WERI-Rb-1 (cell line): ENCODE data around the gene ARHGAP25.

ENCODE experiments used
- DNase-seq: peaks from one replicate; pipeline ENCODE4 v3.0.0-alpha.2; 2020
- H3K27ac ChIP-seq: fragments of 250-450 bp; sonication (Bioruptor Pico); 2 replicates; pipeline ENCODE4 v1.5.1; 2020; ENCODE audit warnings: mild to moderate bottlenecking, moderate library complexity
- H3K27me3 ChIP-seq: fragments of 250-450 bp; sonication (Bioruptor Pico); 2 replicates; pipeline ENCODE4 v1.5.1; 2021; ENCODE audit warnings: mild to moderate bottlenecking, low read depth, moderate library complexity; ENCODE audit not compliant: insufficient read depth, severe bottlenecking
- H3K36me3 ChIP-seq: fragments of 250-450 bp; sonication (Bioruptor Pico); 2 replicates; pipeline ENCODE4 v1.5.1; 2020; ENCODE audit warnings: mild to moderate bottlenecking, moderate library complexity
- H3K4me3 ChIP-seq: 2 replicates; pipeline ENCODE4 v1.5.1; 2011; ENCODE audit warnings: low read depth, mild to moderate bottlenecking, control low read depth, low read length
- H3K9me3 ChIP-seq: fragments of 250-450 bp; sonication (Bioruptor Pico); 2 replicates; pipeline ENCODE4 v1.5.1; 2021; ENCODE audit warnings: mild to moderate bottlenecking, moderate library complexity; ENCODE audit not compliant: severe bottlenecking
- CTCF ChIP-seq: IDR thresholded peaks from 2 replicates; pipeline ENCODE4 v1.5.1; 2011; ENCODE audit warnings: low read depth, mild to moderate bottlenecking, control low read depth, inconsistent platforms, low read length

The ARHGAP25 gene

GRCh38 chr2:68727683-68728375 lies 6.8 kb upstream of the ARHGAP25 start:
- Histone ChIP-seq H3K27me3 (peaks cover 50% of the 10 kb centered on the region), H3K4me3 (no peak overlapping the region), H3K27ac (no peak overlapping the region), H3K36me3 (no peaks in the 10 kb centered on the region), H3K9me3 (no peaks in the 10 kb centered on the region)
- DNase-seq: no peak
- no peak for TF ChIP-seq CTCF

DNA sequence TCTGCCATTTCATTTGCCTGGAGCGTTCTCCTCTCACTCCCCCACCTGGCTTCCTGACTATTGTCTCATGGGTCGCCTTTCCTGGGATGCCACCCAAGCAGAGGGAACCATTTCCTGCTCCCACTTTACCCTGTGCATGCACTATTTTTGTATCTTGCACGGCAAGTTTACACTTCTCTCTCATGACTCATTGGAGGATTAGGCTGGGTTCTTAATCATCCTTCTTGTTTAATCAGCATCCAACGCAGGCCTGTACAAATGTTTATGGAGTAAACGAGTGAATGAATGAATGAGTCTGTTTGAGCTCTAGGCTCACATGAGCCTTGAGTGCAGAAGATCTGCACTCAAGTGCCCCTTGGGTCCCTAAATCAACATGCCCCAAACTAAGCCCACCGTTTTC lies 3.8 kb upstream of the ARHGAP25 start:
- no peak for TF ChIP-seq CTCF
- H3K4me3 ChIP-seq: no peak overlapping the region
- no peak for DNase-seq
- H3K27me3 ChIP-seq: peaks cover 61% of the 10 kb centered on the region
- no peak overlapping the region for H3K27ac ChIP-seq
- no peaks in the 10 kb centered on the region for H3K9me3 ChIP-seq
- H3K36me3 ChIP-seq: no peaks in the 10 kb centered on the region

- Histone ChIP-seq H3K27me3 (peaks cover 60% of the 10 kb centered on the region), H3K9me3 (no peaks in the 10 kb centered on the region), H3K4me3 (no peak overlapping the region), H3K27ac (no peak overlapping the region), H3K36me3 (no peaks in the 10 kb centered on the region)
- no peak for DNase-seq
- TF ChIP-seq CTCF: no peak
Measured at GRCh38 chr2:68732036-68732932, 2.3 kb upstream of the ARHGAP25 start.

- no peaks in the 10 kb centered on the region for H3K9me3 ChIP-seq
- H3K36me3 ChIP-seq: no peaks in the 10 kb centered on the region
- no peak overlapping the region for H3K4me3 ChIP-seq
- TF ChIP-seq CTCF: no peak
- no peak for DNase-seq
- H3K27me3 ChIP-seq: peaks cover 61% of the 10 kb centered on the region
- no peak overlapping the region for H3K27ac ChIP-seq
Measured at GRCh38 chr2:68733365-68733764, 1.2 kb upstream of the ARHGAP25 start.

- no peak overlapping the region for H3K27ac ChIP-seq
- peaks cover 63% of the 10 kb centered on the region for H3K27me3 ChIP-seq
- no peak for DNase-seq
- H3K36me3 ChIP-seq: no peaks in the 10 kb centered on the region
- H3K4me3 ChIP-seq: no peak overlapping the region
- H3K9me3 ChIP-seq: no peaks in the 10 kb centered on the region
- TF ChIP-seq CTCF: no peak
Measured at GRCh38 chr2:68734176-68734575, 435 bp upstream of the ARHGAP25 start.
